Trophoblast cell (in vitro differentiated cells and primary cell): ENCODE results near the gene LACTBL1.

Experiments
- DNase-seq, 2 donors: peaks; one replicate each; pipeline ENCODE4 v3.0.0-alpha.2; 2016
- H2AFZ ChIP-seq: 2 replicates; pipeline ENCODE4 v1.6.1; 2013; ENCODE audit warnings: low read length, moderate library complexity, mild to moderate bottlenecking; ENCODE audit not compliant: insufficient read depth, poor library complexity
- H2AK5ac ChIP-seq: 2 replicates; pipeline ENCODE4 v1.6.1; 2013; ENCODE audit warnings: mild to moderate bottlenecking, low read length
- H2BK120ac ChIP-seq: 2 replicates; pipeline ENCODE4 v1.6.1; 2013; ENCODE audit warnings: low read length, mild to moderate bottlenecking, moderate library complexity; ENCODE audit not compliant: insufficient read depth, poor library complexity
- H2BK12ac ChIP-seq: 2 replicates; pipeline ENCODE4 v1.6.1; 2013; ENCODE audit warnings: mild to moderate bottlenecking, low read length, moderate library complexity
- H2BK5ac ChIP-seq: 2 replicates; pipeline ENCODE4 v1.6.1; 2013; ENCODE audit warnings: low read length, low read depth, moderate library complexity, mild to moderate bottlenecking; ENCODE audit not compliant: poor library complexity
- H3K14ac ChIP-seq: 2 replicates; pipeline ENCODE4 v1.6.1; 2013; ENCODE audit warnings: mild to moderate bottlenecking, low read length
- H3K18ac ChIP-seq: 2 replicates; pipeline ENCODE4 v1.6.1; 2013; ENCODE audit warnings: mild to moderate bottlenecking, low read length
- H3K23ac ChIP-seq: 2 replicates; pipeline ENCODE4 v1.6.1; 2013; ENCODE audit warnings: low read length
- H3K27ac ChIP-seq: 2 replicates; pipeline ENCODE4 v1.5.1; 2013; ENCODE audit warnings: low read depth, mild to moderate bottlenecking, inconsistent platforms, low read length, moderate library complexity
- H3K27me3 ChIP-seq: 2 replicates; pipeline ENCODE4 v1.6.1; 2013; ENCODE audit warnings: inconsistent platforms, mild to moderate bottlenecking, low read length, moderate library complexity; ENCODE audit not compliant: insufficient read depth
- H3K36me3 ChIP-seq, 2 experiments: 1 replicate in 1 of 2; 2 replicates in 1 of 2; pipeline ENCODE4 v1.6.1; 2013; ENCODE audit warnings: low read length in 2 of 2, mild to moderate bottlenecking in 2 of 2, moderate library complexity in 1 of 2; ENCODE audit not compliant: insufficient read depth in 2 of 2, control insufficient read depth in 1 of 2
- H3K4ac ChIP-seq: 2 replicates; pipeline ENCODE4 v1.6.1; 2013; ENCODE audit warnings: low read depth, mild to moderate bottlenecking, low read length, moderate library complexity
- H3K4me1 ChIP-seq, 2 experiments: 1 replicate in 1 of 2; 2 replicates in 1 of 2; pipeline ENCODE4 v1.6.1; 2013; ENCODE audit warnings: low read length in 2 of 2, mild to moderate bottlenecking in 2 of 2, moderate library complexity in 1 of 2; ENCODE audit not compliant: insufficient read depth in 2 of 2, control insufficient read depth in 1 of 2
- H3K4me2 ChIP-seq: 2 replicates; pipeline ENCODE4 v1.6.1; 2013; ENCODE audit warnings: inconsistent platforms, mild to moderate bottlenecking, low read length, moderate library complexity
- H3K4me3 ChIP-seq: 2 replicates; pipeline ENCODE4 v1.5.1; 2013; ENCODE audit warnings: mild to moderate bottlenecking, low read depth, low read length, inconsistent platforms
- H3K79me1 ChIP-seq: one replicate; pipeline ENCODE4 v1.6.1; 2013; ENCODE audit warnings: low read length
- H3K79me2 ChIP-seq: 2 replicates; pipeline ENCODE4 v1.6.1; 2013; ENCODE audit warnings: low read length, mild to moderate bottlenecking; ENCODE audit not compliant: control insufficient read depth, insufficient read depth, poor library complexity
- H3K9ac ChIP-seq: 2 replicates; pipeline ENCODE4 v1.6.1; 2013; ENCODE audit warnings: mild to moderate bottlenecking, low read length
- H3K9me3 ChIP-seq: 2 replicates; pipeline ENCODE4 v1.6.1; 2013; ENCODE audit warnings: low read depth, mild to moderate bottlenecking, control low read depth, inconsistent platforms, low read length; ENCODE audit not compliant: insufficient read depth
- H4K12ac ChIP-seq: 2 replicates; pipeline ENCODE4 v1.6.1; 2013; ENCODE audit warnings: low read depth, mild to moderate bottlenecking, low read length, moderate library complexity
- H4K8ac ChIP-seq: 2 replicates; pipeline ENCODE4 v1.6.1; 2013; ENCODE audit warnings: low read depth, mild to moderate bottlenecking, low read length, moderate library complexity
- H4K91ac ChIP-seq: one replicate; pipeline ENCODE4 v1.6.1; 2013; ENCODE audit warnings: low read depth, mild to moderate bottlenecking, low read length, moderate library complexity
- WGBS: extraction: QIAGEN DNeasy Blood & Tissue Kit; methylation state at CpG from one replicate; pipeline ENCODE4 v1.1.7; 2013; ENCODE audit warnings: missing lambda C conversion rate; ENCODE audit not compliant: insufficient read length, insufficient coverage; ENCODE audit errors: extremely low coverage; 5-methylcytosine and 5-hydroxymethylcytosine counted together

Gene LACTBL1

GRCh38 chr1:22953740-22954141 lies 18.9 kb downstream of the LACTBL1 start:
- Histone ChIP-seq H3K23ac (no peak overlapping the region), H3K18ac (no peak overlapping the region), H3K9ac (no peak overlapping the region), H2AFZ (no peak overlapping the region), H3K79me1 (no peaks in the 10 kb centered on the region), H2BK5ac (no peak overlapping the region), H3K14ac (no peak overlapping the region), H2BK120ac (no peak overlapping the region), H3K27ac (no peak overlapping the region), H2AK5ac (no peak overlapping the region), H2BK12ac (no peak overlapping the region), H3K4me2 (no peak overlapping the region), H3K4me1 (no peaks in the 10 kb centered on the region), H3K79me2 (no peaks in the 10 kb centered on the region), H4K12ac (no peak overlapping the region), H3K36me3 (no peaks in the 10 kb centered on the region), H3K4me3 (no peak overlapping the region), H3K27me3 (peaks cover 13% of the 10 kb centered on the region), H4K91ac (no peak overlapping the region), H4K8ac (no peak overlapping the region), H3K4ac (no peak overlapping the region), H3K9me3 (no peaks in the 10 kb centered on the region)
- no peak for DNase-seq
- WGBS, result no CpG with 5 or more reads among the region's 38 CpGs

- H4K8ac ChIP-seq, result no peak overlapping the region
Observed at GRCh38 chr1:22953057-22953739, 19.5 kb downstream of the LACTBL1 start.

GRCh38 chr1:22952694-22953056 lies 20.0 kb downstream of the LACTBL1 start:
- no peaks in the 10 kb centered on the region for H3K36me3 ChIP-seq
- no peaks in the 10 kb centered on the region for H3K79me2 ChIP-seq
- H4K91ac ChIP-seq, result no peak overlapping the region
- H3K14ac ChIP-seq, result no peak overlapping the region
- no peak for DNase-seq
- H3K79me1 ChIP-seq, result no peaks in the 10 kb centered on the region
- H3K18ac ChIP-seq, result no peak overlapping the region
- H3K4me3 ChIP-seq, result no peak overlapping the region
- H4K12ac ChIP-seq, result no peak overlapping the region
- H2AK5ac ChIP-seq, result no peak overlapping the region
- H3K9me3 ChIP-seq, result no peaks in the 10 kb centered on the region
- H2AFZ ChIP-seq, result no peak overlapping the region
- WGBS, result no CpG with 5 or more reads among the region's 5 CpGs
- H3K9ac ChIP-seq, result no peak overlapping the region
- H4K8ac ChIP-seq, result no peak overlapping the region
- H2BK5ac ChIP-seq, result no peak overlapping the region
- H3K23ac ChIP-seq, result no peak overlapping the region
- no peak overlapping the region for H2BK12ac ChIP-seq
- H3K27ac ChIP-seq, result no peak overlapping the region
- no peak overlapping the region for H3K4ac ChIP-seq
- H3K4me1 ChIP-seq, result no peaks in the 10 kb centered on the region
- peaks cover 13% of the 10 kb centered on the region for H3K27me3 ChIP-seq
- H2BK120ac ChIP-seq, result no peak overlapping the region
- no peak overlapping the region for H3K4me2 ChIP-seq

More at GRCh38 chr1:22953057-22953739, 19.5 kb downstream of the LACTBL1 start:
- H4K12ac ChIP-seq, result no peak overlapping the region
- no peak overlapping the region for H2AK5ac ChIP-seq
- H3K18ac ChIP-seq, result no peak overlapping the region
- H3K9me3 ChIP-seq, result no peaks in the 10 kb centered on the region
- H3K79me1 ChIP-seq, result no peaks in the 10 kb centered on the region
- no peak overlapping the region for H4K91ac ChIP-seq
- H3K27me3 ChIP-seq, result peaks cover 13% of the 10 kb centered on the region
- H3K23ac ChIP-seq, result no peak overlapping the region
- no peak overlapping the region for H3K4me3 ChIP-seq
- H3K27ac ChIP-seq, result no peak overlapping the region
- no peak overlapping the region for H3K14ac ChIP-seq
- no CpG with 5 or more reads among the region's 92 CpGs for WGBS
- H2BK5ac ChIP-seq, result no peak overlapping the region
- H2BK120ac ChIP-seq, result no peak overlapping the region
- no peak overlapping the region for H3K4ac ChIP-seq
- DNase-seq, result no peak
- H3K4me1 ChIP-seq, result no peaks in the 10 kb centered on the region
- no peak overlapping the region for H3K4me2 ChIP-seq
- no peak overlapping the region for H2AFZ ChIP-seq
- no peak overlapping the region for H2BK12ac ChIP-seq
- no peaks in the 10 kb centered on the region for H3K36me3 ChIP-seq
- H3K79me2 ChIP-seq, result no peaks in the 10 kb centered on the region
- no peak overlapping the region for H3K9ac ChIP-seq

GRCh38 chr1:22951796-22952195 lies 20.9 kb downstream of the LACTBL1 start:
- Histone ChIP-seq H2AFZ (no peak overlapping the region), H4K8ac (no peak overlapping the region), H3K79me1 (no peaks in the 10 kb centered on the region), H3K18ac (no peak overlapping the region), H3K4ac (no peak overlapping the region), H4K12ac (no peak overlapping the region), H3K4me3 (no peak overlapping the region), H4K91ac (no peak overlapping the region), H3K79me2 (no peaks in the 10 kb centered on the region), H2BK120ac (no peak overlapping the region), H3K4me2 (no peak overlapping the region), H3K14ac (no peak overlapping the region), H2BK12ac (no peak overlapping the region), H3K4me1 (no peaks in the 10 kb centered on the region), H3K27ac (no peak overlapping the region), H3K23ac (no peak overlapping the region), H3K27me3 (peaks cover 13% of the 10 kb centered on the region), H2AK5ac (no peak overlapping the region), H3K9ac (no peak overlapping the region), H3K36me3 (no peaks in the 10 kb centered on the region), H3K9me3 (no peaks in the 10 kb centered on the region), H2BK5ac (no peak overlapping the region)
- DNase-seq, result no peak
- no CpG with 5 or more reads among the region's 3 CpGs for WGBS
